RKO (cell line): ENCODE data around the gene ASAP2.
A peak's percentile ranks its signal among the peaks of the same experiment; 100 is the strongest.
"Not testable (repeated sequence)": the region's sequence is repeated elsewhere in the genome, so short reads cannot be mapped to it uniquely, and the experiment has no call there.

Source experiments
- DNase-seq: peaks from one replicate; pipeline ENCODE4 v3.0.0-alpha.2; 2016; ENCODE audit warnings: low spot score

ASAP2 gene

DNA sequence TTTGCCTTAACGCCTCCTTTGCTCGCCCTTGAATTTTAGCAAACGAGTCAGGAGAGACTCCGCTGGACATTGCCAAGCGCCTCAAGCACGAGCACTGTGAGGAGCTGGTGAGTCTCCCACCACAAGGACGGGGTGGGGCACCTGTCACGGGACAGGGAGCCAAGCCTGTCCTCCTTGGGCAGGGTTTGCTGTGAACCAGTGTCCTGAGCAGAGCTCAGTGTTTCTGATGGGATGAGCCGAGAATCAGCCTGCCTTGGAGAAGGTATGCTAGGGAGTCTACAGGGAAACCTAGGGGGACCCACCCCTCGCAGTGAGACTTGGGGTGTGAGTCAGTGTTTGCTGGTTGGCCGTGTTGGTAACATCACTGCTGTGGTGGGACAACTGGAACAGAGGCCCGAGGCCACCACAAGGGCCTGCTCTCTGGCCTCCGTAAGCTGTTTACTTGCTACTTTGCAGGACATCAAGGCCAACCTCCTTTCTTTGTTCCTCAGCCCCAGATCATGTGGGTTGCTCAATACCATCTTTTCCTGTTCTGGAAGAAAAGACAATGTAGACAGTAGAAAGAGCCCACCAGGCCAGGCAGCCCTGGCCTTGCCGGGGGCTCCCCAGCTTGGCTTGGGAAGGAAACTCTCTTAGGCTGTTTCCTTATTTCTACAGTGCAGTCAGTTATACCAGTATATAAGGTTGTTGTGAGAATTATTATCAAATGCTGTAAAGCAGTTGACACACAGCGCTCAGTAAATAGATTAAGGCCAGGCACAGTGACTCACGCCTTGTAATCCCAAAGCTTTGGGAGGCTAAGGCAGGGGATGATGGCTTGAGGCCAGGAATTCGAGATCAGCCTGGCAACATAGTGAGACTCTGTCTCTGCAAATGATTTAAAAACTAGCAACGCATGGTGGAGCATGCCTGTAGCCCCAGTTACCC lies 174.4 kb downstream of the ASAP2 start:
- peak; percentile 36 for DNase-seq

DNA sequence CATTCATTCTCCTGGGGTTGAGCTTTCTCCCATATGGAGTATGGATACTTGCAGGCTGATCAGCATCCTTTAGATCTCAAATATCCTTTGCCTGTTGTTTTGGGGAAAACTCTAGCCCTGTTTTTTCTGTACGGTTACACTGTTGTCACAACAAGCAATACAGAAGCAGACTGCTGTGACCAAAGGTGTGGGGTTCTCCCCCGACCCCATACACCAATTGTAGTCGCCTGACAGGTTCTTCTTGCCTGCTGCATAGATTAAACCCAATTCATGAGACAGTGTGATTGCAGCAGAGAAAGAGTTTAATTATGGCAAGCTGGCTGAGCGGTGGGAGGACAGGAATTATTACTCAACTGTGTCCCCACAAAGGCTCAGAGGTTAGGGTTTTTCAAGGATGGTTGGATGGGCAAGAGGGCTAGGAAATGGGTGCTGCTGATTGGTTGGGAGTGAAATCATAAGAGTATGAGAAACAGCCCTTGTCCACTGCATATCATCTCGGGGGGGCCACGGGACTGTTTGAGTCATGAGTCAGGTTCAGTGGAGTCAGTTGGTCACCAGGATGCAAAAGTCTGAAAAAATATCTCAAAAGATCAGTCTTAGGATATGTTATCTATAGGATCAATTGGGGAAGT lies 176.1 kb downstream of the ASAP2 start:
- no peak for DNase-seq

DNA sequence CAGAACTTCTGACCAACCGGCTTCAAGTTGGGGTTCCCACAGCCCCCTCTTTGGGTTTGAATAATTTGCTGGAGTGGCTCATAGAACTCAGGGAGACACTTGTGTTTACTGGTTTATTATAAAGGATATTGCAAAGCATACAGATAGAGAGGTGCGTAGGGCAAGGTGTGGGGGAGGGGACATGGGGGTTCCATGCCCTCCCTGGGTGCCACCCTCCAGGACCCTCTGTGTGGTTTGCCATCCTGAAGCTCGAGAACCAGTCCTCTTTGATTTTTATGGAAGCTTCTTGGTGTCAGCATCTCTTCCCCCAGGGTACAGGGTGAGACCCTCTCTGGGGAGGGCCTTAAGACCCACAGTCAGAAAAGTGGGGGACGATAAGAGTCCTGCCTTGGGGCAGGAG lies 177.9 kb downstream of the ASAP2 start:
- DNase-seq, result no peak

DNA sequence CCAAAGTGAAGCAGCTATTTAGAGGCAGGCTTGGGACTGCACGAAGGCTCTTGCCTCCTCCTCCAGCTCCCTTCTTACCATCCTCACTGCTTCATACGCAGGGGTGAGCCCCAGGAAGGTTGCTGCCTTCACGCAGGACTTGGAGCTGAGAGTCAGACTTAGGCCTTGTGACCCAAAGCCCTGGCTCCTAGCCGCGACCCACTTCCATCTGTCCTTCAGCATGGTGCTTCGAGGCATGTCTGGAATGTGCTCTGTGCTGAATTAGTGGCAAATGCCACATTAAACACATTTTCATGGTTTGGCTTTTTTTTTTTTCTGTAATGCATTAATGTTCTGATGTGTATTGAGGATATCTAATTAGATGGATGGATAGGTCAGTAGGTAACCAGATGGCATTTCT lies 179.2 kb downstream of the ASAP2 start:
- DNase-seq, result no peak

DNA sequence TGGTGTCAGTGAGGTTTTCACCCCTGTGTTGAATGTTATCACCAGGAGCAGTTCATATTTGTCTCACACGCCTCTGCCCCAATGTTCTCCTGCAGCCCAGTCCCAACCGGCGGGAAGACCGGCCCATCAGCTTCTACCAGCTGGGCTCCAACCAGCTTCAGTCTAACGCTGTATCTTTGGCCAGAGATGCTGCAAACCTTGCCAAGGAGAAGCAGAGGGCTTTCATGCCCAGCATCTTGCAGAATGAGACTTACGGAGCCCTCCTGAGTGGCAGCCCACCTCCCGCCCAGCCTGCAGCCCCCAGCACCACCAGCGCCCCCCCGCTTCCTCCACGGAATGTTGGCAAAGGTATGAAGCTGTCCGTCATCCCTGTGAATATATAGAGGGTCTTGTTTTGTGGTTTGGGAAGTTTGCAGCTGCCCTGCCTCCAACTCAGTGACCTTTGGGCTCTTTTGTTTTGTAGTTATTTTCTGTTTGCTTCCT lies 181.6 kb downstream of the ASAP2 start:
- DNase-seq, result no peak

DNA sequence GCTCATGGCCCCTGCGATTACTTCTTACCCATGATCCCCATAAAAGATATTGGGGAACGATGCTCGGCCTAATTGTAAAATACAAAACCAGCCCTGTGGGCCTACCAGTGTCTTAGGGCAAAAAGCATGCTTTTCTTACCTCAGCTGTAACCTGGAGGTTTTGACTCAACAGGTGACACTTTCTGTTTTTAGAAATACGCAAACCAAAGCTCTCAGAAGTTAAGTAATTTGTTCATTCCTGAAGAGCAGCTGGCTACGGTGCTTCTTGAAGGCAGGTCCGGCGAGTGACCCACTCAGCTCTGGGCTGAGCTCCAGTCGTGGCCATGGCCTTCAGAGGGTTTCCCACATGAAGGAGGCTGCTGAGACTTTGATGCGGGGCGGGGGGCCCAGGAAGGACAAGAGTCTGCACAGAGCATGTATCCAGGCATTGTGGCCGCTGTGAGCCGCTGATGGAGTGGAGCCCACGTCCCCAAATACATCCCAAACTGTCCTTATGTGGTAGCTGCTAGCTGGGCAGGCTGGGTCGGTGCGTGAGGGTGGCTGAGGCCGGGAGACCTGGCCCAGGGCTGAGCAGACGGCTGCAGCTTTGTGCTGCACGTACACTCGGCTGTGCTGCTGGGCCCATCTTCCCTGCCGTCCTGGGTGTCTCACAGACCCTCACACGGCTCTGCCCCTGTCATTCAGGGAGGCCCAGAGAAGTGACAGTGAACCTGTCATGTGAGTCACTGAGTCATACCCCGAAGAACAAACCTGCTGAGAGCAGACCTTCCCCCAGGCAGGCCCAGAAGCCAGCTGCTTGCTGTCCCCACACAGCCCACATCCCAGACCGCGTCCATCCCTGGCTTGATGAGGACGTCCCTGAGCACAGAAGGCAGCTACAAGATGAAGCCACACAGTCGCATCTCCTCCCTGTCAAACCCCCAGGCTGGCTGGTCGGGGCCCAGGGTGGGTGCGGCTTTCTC lies 182.6 kb downstream of the ASAP2 start:
- no peak for DNase-seq

DNA sequence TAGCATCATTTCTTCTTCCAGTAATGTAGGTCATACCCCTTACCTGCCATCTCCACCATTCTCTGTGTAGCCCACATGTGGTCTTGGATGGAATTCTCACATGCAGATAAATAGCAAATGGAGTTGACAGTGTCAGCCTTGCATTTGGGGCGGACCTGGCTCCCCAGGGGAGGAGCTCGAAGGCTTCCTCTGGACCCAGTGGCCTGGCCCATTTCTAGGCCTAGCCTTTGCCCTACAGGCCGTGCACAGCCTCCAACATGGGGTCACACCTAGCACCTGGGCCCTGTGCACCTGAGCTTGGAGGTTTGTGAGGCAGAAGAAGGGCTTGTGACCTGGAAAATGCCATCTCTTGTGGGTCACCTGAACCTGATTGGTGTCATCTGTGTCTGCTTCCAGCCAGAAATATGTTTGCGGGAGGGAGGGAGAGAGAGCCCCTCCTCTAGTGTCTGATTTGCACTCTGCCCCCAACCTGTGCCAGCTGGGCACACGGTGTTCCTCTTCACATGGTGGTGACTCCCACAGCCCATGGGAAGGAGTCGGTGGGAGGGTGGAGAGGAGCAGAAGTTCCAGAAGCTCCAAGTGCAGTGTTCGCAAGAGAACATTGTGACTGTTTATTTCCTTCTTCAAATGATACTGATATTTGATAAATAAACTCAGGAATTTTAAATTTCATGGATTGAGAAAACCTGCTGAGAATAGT lies 183.7 kb downstream of the ASAP2 start:
- DNase-seq, result no peak

DNA sequence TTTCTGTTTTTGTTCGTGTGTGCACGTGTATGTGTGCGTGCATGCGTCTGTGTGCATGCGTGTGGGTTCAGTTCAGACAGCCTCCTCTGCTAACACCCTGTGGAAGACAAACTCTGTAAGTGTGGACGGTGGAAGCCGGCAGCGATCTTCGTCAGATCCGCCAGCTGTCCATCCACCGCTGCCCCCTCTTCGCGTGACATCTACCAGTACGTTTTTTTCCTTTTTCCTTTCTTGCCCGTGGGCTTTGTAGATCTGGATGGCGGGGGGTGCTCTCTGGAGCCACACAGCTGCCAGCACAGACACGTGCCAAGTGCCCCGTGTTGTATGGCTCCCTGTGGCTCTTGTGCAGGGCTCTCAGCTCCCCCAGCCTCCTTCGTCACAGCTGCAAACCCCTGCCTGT lies 184.4 kb downstream of the ASAP2 start:
- no peak for DNase-seq

DNA sequence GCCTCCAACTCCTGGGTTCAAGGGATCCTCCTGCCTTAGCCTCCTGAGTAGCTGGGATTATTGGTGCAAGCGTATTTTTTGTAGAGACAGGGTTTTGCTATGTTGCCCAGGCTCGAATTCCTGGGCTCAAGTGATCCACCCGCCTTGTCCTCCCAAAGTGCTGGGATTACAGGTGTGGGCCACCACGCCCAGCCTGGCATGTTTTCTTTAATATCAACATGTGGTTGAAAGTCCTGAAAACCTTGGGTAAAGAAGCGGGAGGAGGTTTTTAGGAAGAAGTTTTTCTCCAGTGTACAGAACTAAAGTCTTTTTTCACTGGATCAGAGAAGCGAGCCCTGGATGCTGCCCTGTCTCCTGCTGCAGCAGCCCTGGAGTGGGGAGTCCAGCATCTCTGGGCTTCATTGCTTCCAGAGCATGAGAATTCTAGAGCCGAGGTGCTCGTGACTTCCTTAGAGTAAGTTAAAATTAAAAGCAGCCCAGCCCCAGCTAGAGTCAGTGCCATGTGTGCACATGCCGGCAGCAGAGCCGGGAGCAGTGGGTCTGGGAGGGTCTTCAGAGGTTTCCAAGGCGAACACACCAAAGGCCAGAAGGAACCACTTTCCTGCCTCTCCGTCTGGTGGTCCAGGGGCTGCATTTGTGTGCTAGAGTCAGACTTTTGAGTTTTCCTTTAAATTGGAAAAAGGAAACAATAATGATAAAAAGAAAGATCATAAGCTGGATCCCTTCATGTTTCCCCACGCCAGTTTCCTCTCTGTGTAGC lies 185.5 kb downstream of the ASAP2 start:
- DNase-seq, result no peak

DNA sequence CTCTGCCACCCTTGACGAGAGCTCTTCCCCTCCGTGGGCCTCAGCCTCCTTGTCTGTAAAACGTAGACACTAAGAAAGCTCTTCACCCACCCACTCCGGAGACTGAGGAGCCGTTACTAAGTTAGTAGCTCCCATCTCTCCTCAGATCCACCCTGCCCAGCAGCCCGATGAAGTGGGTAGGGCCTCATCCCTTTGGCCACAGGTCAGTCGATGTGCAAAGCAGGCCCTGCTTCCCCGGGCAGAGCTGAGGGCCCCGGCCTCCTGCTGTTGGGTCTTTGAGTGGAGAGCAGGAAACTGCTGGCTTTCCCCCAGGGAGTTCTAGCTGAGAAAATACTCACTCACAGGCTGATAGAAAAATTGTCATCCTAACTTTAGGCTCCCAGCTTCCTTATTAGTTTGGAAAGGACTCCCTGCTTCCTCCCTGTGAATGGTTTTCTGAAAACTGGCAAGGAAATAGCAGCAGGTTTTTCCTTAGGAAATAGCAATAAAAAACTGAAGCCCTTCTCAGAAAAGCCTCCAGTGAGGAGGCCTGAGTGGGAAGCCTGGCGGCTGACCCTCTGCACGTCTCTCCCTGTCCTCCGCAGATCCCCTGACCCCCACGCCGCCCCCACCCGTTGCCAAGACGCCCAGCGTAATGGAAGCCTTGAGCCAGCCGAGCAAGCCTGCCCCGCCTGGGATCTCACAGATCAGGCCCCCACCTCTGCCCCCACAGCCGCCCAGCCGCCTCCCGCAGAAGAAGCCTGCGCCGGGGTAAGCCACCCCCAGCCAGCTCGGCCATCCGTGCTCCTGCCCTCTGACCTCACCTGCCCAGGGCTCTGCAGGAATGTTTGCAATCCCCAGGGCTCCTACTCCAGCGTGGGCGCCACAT lies 186.5 kb downstream of the ASAP2 start:
- no peak for DNase-seq

DNA sequence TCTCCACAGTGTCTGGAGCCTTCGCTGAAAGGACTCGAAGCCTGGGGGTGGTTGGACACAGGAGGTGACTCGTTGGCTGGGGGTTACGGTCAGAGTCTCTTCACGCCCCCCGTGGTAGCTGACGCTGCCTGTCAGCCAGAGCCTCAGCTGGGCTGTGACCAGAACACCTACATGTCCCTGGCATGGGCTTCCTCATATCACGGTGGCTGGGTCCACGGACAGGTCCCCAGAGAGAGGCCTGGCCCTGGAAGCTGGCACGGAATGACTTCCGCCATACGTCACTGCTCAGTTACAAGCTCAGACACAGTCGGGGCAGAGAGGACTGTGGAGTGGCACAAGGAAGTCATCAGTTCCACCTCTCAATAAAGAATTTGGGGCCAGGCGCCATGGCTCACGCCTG lies 188.2 kb downstream of the ASAP2 start:
- DNase-seq, result no peak

DNA sequence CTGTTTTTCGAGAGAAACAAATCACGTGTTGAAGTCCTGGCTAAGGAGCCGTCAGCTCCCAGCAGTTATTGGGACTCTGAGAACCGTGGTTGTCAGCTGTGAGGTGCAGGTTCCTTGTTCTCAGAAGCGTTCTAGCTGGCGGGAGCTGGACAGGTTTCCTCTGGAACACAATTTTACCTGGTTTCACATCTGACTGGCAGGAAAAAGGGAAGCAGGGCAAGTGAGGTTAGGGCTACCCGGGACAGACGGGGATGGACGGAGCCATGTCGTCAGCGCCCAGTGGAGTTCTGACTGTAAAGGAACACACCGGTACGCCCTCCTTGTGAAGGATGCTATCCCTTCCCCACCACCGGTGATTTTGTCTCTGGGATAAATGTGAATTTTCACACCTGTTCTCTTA lies 190.6 kb downstream of the ASAP2 start:
- DNase-seq, result no peak

DNA sequence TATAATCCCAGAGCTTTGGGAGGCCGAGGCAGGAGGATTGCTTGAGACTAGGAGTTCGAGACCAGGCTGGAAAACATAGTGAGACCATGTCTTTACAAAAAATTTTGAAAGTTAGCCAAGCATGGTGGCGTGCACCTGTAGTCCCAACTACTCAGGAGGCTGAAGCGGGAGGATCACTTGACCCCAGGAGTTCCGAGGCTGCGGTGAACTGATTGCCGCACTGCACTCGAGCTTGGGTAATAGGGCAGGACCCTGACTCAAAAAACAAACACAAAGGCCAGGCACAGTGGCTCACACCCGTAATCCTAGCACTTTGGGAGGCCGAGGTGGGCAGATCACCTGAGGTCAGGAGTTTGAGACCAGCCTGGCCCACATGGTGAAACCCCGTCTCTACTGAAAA lies 191.6 kb downstream of the ASAP2 start:
- DNase-seq, result not testable (repeated sequence)

DNA sequence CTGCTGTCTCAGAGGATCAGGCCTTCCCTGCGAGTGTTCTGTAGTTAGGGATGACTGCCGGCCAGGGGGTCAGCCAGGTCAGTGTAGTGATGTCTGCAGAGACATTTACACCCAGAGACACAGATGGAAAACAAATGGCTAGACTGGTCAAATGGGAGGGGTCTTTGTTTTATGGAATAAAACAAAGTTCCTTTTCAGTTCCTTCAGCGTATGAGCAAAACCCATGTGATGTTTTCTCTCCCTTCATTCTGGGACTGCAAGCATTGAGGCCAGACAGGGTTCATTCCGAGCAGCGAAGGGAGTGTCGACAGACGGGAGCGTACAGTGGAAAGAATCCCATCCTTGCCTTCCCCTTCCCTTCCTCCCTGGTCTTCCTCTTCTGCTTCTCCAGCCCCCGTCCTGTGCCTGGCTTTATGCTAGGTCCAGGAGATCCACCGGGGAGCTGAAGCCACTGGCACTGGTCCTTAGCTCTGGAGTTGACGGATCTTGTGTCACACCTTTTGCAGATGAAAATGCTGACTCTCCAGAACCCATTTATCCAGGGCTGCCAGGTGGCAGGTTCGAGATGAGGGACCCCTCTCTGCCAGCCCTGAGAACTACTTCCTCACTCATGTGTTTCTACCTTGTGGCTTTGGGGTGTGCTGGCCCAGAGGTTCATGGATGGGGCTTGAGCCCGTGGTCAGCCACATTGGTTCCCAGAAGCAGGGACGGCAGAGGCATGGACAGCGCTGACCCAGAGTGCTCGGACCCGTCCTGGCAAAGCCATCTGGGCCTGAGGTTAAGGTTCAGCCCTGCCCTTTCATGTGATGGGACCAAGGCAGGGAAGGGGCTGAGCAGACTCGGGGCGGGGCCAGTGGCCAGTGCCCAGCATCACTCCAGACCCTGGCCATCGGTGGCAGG lies 192.5 kb downstream of the ASAP2 start:
- DNase-seq, result no peak

DNA sequence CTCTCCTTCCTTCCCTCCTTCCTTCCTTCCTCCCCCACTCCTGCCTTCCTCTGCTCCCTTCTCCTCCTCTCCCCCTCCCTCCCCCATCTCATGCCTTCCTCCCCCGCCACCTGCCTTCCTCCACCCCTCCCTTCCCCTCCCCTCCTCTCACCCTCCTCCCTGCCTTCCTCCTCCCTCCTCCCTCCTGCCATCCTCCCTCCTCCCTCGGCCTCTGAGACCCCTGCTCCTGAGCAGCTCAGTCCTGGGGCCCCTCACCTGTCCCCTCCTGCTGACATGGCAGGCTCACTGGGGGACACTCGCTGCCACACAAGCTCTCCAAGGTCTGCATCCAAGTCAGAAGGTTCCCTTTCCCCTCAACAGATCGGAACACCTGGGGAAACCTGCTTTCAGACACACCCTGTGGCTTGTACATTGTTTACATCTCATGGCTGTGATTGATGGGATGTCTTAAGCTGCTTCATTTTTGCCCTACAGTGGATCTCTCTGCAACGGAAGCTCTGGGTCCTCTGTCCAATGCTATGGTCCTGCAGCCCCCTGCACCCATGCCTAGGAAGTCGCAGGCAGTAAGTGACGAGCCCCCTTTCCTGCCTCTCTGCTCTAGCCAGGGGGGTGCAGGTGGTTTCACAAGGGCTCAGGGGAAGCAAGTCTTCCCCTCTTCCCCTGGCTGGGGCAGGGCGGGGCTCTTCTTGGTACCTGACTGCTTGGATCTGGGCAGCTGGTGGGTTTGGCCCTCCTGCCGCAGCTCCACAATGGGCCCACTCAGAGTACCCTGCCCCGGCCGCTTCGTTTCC lies 193.9 kb downstream of the ASAP2 start:
- DNase-seq, result no peak

DNA sequence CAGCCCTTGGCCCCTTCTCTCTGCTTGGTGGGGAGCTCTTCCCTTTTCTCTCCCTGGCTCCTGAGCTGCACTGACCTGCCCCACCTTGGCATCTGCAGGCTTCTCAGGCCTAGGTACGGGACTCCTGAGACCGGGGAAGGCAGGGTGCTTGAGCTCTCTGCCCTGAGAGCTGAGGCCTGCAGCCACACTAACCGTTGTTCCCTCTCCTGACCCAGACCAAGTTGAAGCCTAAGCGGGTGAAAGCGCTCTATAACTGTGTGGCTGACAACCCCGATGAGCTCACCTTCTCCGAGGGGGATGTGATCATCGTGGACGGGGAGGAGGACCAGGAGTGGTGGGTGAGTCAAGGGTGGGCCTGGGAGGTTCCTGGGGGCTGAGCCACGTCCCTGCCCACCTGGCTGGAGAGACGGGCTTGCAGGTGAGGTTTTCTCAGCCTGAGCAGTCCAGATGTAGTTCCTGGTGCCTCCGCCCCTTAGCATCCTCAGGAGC lies 194.5 kb downstream of the ASAP2 start:
- no peak for DNase-seq

DNA sequence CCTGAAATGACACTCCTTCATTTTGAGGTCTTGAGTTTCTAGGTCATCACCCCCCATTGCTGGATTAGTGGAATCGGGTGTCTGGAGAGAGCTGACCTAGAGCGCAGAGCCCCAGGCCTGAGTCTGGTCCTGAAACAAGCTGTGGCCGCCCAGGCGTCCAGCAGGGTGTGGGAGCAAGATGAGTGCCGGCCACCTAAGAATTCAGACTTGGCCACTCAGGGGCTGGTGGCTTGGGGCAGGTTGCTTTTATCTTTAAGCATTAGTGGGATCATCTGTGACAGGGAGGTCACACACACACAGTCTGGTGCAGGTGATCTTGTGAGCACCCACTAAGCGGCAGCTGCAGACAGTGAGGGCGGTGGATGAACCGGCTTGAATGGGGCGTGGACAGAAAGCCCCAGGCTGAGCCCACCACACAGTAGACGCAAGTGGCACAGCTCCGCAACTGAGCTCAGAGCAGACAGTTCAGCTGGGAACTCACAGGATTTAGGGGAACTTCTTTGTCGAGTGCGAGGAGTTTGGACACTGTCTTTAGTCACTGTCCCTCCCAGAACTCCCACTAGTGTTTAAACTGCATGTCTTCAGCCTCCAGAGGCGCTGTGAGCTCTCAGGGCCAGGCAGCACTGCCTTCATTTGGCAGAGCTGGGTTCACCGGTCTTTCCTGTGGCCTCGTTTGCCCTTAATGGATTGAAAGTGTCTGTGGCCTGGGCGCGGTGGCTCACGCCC lies 195.2 kb downstream of the ASAP2 start:
- no peak for DNase-seq
